K562 (cell line): ENCODE data around the gene INVS. TPM values are rescaled to one million over a fixed set of nuclear protein-coding genes. Genes with fewer than 3 reads are reported as not detected.

Experiments
- ASH1L ChIP-seq: fragments of 450-650 bp; IDR thresholded peaks from 2 replicates; pipeline ENCODE4 v1.6.1; 2018; ENCODE audit warnings: borderline replicate concordance, mild to moderate bottlenecking, low read depth; ENCODE audit not compliant: partially characterized antibody
- CXXC5 ChIP-seq: fragments of 250-450 bp; sonication (Bioruptor Pico); IDR thresholded peaks from 2 replicates; pipeline ENCODE4 v1.8.0; 2022; ENCODE audit warnings: inconsistent platforms, mild to moderate bottlenecking, moderate library complexity
- EZH2 ChIP-seq: IDR thresholded peaks from 2 replicates; pipeline ENCODE4 v1.6.1; 2012; ENCODE audit warnings: low read depth, mild to moderate bottlenecking, inconsistent platforms, low read length, borderline replicate concordance
- HOXB6 ChIP-seq: fragments of 250-450 bp; sonication (Bioruptor Pico); IDR thresholded peaks from 2 replicates; pipeline ENCODE4 v1.5.1; 2022; ENCODE audit warnings: mild to moderate bottlenecking, borderline replicate concordance
- NFIC ChIP-seq: fragments of 450-650 bp; IDR thresholded peaks from 2 replicates; pipeline ENCODE4 v1.6.1; 2017; ENCODE audit warnings: mild to moderate bottlenecking, inconsistent platforms
- NFIX ChIP-seq: fragments of 250-450 bp; sonication (Bioruptor Pico); IDR thresholded peaks from 2 replicates; pipeline ENCODE4 v1.4.0; 2020; ENCODE audit warnings: low read depth, mild to moderate bottlenecking, moderate library complexity
- RBM22 ChIP-seq: fragments of 200-400 bp; formaldehyde crosslinking; IDR thresholded peaks from 2 replicates; pipeline ENCODE4 v1.6.1; 2018; ENCODE audit warnings: low read length, low read depth; ENCODE audit not compliant: poor library complexity, severe bottlenecking
- TEAD1 ChIP-seq, 2 experiments: fragments of 450-650 bp in 1 of 2; sonication (generic) in 1 of 2; formaldehyde crosslinking; IDR thresholded peaks; 2 replicates each; pipeline versions ENCODE4 v1.4.0 to v1.8.0; 2020 to 2022; ENCODE audit warnings: mild to moderate bottlenecking in 2 of 2, missing genetic modification reagents in 1 of 2
- ZNF175 ChIP-seq: fragments of 200-800 bp; sonication (Bioruptor generic); IDR thresholded peaks from 2 replicates; pipeline ENCODE4 v1.6.1; 2016; ENCODE audit warnings: low read depth, mild to moderate bottlenecking, missing genetic modification characterization, missing compliant biosample characterization
- ZNF583 ChIP-seq: fragments of 250-450 bp; sonication (Bioruptor Pico); IDR thresholded peaks from 2 replicates; pipeline ENCODE4 v1.4.0; 2020
- polyA plus RNA-seq, 8 experiments: library from polyadenylated mRNA; depleted of rRNA in 4 of 8; stranded (reverse) in 5 of 8; unstranded in 3 of 8; fragments of >200 nt; fragmentation: Nextera tagmentation in 2 of 8; fragmentation: Illumina TruSeq in 1 of 8; extraction: Ambion mirVana in 2 of 8; extraction: Trizol in 1 of 8; gene quantifications; 2 replicates each; pipeline versions ENCODE4 v1.2.1 to v1.2.3, GENCODE V29; 2011 to 2014; ENCODE audit warnings: inconsistent platforms in 1 of 8, missing spikeins in 1 of 8
- total RNA-seq, 7 experiments: library from RNA; depleted of rRNA in 6 of 7; stranded (reverse); fragments of >200 nt in 6 of 7; fragmentation: Illumina TruSeq in 2 of 7; extraction: Trizol in 2 of 7; gene quantifications; 2 replicates each; pipeline versions ENCODE4 v1.2.1 to v1.2.3, GENCODE V29; 2011 to 2021; ENCODE audit warnings: low replicate concordance in 1 of 7
- TF ChIP-seq, protein P1 (sequence below): fragments of 250-450 bp; sonication (Bioruptor Pico); IDR thresholded peaks from 2 replicates; pipeline ENCODE4 v1.8.0; 2022; ENCODE audit warnings: moderate library complexity, mild to moderate bottlenecking, inconsistent platforms
- TF ChIP-seq, protein P2 (sequence below), 2 experiments: fragments of 450-650 bp in 1 of 2; sonication (generic) in 1 of 2; formaldehyde crosslinking in 1 of 2; IDR thresholded peaks; 2 replicates each; pipeline versions ENCODE4 v1.7.1 to v1.9.0; 2016 to 2022; ENCODE audit warnings: inconsistent platforms in 1 of 2, mild to moderate bottlenecking in 1 of 2, missing genetic modification reagents in 1 of 2
- TF ChIP-seq, protein P3 (sequence below): fragments of 250-450 bp; sonication (Bioruptor Pico); IDR thresholded peaks from 2 replicates; pipeline ENCODE4 v1.4.0; 2020; ENCODE audit warnings: mild to moderate bottlenecking, moderate library complexity

INVS gene
- total and polyA plus RNA-seq, 9 of the 15 experiments (the other 6 are each of a cell fraction or from before 2014, with no cell fraction given): 0.77 to 18.5 (median 10.0) TPM

DNA sequence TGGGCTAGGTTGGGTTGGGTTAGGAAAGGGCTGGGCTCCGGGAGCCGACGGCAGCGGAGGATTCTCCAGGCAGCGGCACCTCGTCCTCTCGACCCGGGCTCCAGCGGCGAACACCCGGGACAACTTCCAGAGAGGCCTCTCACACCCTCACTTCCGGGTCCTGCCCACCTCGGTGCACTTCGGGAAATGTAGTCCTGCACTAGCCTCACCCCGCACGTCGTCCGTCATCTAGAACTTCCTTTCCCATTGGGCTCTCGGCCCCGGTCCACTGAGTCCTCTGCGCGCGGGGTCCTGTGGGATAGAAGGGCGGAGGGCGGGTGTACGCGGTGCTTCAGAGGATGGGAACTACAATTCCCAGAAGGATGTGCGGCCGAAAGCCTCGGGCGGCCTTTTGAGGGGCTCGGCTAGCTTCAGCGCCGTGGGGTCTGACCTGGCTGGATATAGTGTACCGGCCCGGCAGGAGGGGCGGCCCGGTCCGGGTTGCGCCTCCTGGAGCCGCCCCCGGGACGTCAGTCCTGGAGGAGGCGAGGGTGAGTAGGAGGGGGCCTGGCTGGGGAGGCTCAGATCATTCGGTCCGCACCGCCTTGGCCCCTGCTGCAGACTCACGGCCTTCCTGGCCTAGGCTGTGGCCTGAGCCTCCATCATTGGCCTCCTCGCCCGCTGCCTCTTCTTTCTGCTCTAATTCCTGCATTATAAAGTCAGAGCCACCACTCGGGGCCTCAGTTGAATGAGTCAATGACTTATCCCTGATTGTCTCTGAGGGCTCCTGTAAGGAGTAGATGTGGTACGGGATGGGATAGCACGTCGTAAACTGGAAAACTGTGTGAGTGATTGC, at the start of gene INVS, which contains the start of gene ERP44 (continued):
- TF ChIP-seq ZNF175 (CRISPR knock-in tag) (peak; percentile 83; the same call in 1 of the 2 replicates), NFIX (CRISPR knock-in tag) (no peak), CXXC5 (peak; percentile 68), RBM22 (no peak), ZNF583 (CRISPR knock-in tag) (no peak), TEAD1 (CRISPR knock-in tag; IDR thresholded peaks at IDR 0.05) (0 out of 4 replicates have a peak, but pooled peaks of 1 of the 2 experiments have one; percentile 22), NFIC (peak; percentile 46), ASH1L (peak; percentile 84), HOXB6 (CRISPR knock-in tag) (no peak), EZH2 (no peak)
- TF ChIP-seq, protein P1, sequence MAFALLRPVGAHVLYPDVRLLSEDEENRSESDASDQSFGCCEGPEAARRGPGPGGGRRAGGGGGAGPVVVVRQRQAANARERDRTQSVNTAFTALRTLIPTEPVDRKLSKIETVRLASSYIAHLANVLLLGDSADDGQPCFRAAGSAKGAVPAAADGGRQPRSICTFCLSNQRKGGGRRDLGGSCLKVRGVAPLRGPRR (CRISPR knock-in tag): no peak
- TF ChIP-seq, protein P2, sequence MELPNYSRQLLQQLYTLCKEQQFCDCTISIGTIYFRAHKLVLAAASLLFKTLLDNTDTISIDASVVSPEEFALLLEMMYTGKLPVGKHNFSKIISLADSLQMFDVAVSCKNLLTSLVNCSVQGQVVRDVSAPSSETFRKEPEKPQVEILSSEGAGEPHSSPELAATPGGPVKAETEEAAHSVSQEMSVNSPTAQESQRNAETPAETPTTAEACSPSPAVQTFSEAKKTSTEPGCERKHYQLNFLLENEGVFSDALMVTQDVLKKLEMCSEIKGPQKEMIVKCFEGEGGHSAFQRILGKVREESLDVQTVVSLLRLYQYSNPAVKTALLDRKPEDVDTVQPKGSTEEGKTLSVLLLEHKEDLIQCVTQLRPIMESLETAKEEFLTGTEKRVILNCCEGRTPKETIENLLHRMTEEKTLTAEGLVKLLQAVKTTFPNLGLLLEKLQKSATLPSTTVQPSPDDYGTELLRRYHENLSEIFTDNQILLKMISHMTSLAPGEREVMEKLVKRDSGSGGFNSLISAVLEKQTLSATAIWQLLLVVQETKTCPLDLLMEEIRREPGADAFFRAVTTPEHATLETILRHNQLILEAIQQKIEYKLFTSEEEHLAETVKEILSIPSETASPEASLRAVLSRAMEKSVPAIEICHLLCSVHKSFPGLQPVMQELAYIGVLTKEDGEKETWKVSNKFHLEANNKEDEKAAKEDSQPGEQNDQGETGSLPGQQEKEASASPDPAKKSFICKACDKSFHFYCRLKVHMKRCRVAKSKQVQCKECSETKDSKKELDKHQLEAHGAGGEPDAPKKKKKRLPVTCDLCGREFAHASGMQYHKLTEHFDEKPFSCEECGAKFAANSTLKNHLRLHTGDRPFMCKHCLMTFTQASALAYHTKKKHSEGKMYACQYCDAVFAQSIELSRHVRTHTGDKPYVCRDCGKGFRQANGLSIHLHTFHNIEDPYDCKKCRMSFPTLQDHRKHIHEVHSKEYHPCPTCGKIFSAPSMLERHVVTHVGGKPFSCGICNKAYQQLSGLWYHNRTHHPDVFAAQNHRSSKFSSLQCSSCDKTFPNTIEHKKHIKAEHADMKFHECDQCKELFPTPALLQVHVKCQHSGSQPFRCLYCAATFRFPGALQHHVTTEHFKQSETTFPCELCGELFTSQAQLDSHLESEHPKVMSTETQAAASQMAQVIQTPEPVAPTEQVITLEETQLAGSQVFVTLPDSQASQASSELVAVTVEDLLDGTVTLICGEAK (IDR thresholded peaks at IDR 0.05): peak; percentile 95
- TF ChIP-seq, protein P2 (CRISPR knock-in tag; IDR thresholded peaks at IDR 0.05): no peak
- TF ChIP-seq, protein P3, sequence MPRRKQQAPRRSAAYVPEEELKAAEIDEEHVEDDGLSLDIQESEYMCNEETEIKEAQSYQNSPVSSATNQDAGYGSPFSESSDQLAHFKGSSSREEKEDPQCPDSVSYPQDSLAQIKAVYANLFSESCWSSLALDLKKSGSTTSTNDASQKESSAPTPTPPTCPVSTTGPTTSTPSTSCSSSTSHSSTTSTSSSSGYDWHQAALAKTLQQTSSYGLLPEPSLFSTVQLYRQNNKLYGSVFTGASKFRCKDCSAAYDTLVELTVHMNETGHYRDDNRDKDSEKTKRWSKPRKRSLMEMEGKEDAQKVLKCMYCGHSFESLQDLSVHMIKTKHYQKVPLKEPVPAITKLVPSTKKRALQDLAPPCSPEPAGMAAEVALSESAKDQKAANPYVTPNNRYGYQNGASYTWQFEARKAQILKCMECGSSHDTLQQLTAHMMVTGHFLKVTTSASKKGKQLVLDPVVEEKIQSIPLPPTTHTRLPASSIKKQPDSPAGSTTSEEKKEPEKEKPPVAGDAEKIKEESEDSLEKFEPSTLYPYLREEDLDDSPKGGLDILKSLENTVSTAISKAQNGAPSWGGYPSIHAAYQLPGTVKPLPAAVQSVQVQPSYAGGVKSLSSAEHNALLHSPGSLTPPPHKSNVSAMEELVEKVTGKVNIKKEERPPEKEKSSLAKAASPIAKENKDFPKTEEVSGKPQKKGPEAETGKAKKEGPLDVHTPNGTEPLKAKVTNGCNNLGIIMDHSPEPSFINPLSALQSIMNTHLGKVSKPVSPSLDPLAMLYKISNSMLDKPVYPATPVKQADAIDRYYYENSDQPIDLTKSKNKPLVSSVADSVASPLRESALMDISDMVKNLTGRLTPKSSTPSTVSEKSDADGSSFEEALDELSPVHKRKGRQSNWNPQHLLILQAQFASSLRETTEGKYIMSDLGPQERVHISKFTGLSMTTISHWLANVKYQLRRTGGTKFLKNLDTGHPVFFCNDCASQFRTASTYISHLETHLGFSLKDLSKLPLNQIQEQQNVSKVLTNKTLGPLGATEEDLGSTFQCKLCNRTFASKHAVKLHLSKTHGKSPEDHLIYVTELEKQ (CRISPR knock-in tag): no peak
